Natural killer cell (primary cell): ENCODE data around the gene MRPL3. TPM values are rescaled to one million over a fixed set of nuclear protein-coding genes. Genes with fewer than 3 reads are reported as not detected.

Experiments used
- ATAC-seq, 3 donors: fragments of 150-1000 bp in 2 of 3; fragments of 200-7000 bp in 1 of 3; cut with Tn5 transposase; 1 replicate in 1 of 3; 2 replicates in 2 of 3; pipeline ENCODE4 v1.10.0; 2021; ENCODE audit warnings: mild to moderate bottlenecking in 2 of 3, moderate library complexity in 2 of 3
- DNase-seq, 2 donors: peaks; one replicate each; pipeline versions ENCODE4 v3.0.0 to v3.0.0-alpha.2; 2013 to 2021; ENCODE audit warnings: mixed read lengths in 1 of 2
- H3K27ac ChIP-seq: one replicate; pipeline ENCODE4 v1.5.1; 2013; ENCODE audit warnings: mild to moderate bottlenecking, low read length
- H3K27me3 ChIP-seq: one replicate; pipeline ENCODE4 v1.6.1; 2013; ENCODE audit warnings: low read length; ENCODE audit not compliant: control insufficient read depth, insufficient read depth
- H3K36me3 ChIP-seq: one replicate; pipeline ENCODE4 v1.6.1; 2013; ENCODE audit warnings: low read length; ENCODE audit not compliant: control insufficient read depth, insufficient read depth
- H3K4me1 ChIP-seq: one replicate; pipeline ENCODE4 v1.6.1; 2013; ENCODE audit warnings: low read length; ENCODE audit not compliant: control insufficient read depth, insufficient read depth
- H3K4me3 ChIP-seq: one replicate; pipeline ENCODE4 v1.5.1; 2013; ENCODE audit warnings: low read length
- H3K9me3 ChIP-seq: one replicate; pipeline ENCODE4 v1.6.1; 2013; ENCODE audit warnings: low read length; ENCODE audit not compliant: control insufficient read depth, insufficient read depth
- H3K27ac Mint-ChIP-seq, 2 donors: one replicate each; pipeline ENCODE4 v1.8.0; 2022; ENCODE audit warnings: mild to moderate bottlenecking in 2 of 2, mixed read lengths in 2 of 2, moderate library complexity in 1 of 2
- H3K27me3 Mint-ChIP-seq, 2 donors: one replicate each; pipeline ENCODE4 v1.8.0; 2022; ENCODE audit warnings: low read depth in 2 of 2, mixed read lengths in 2 of 2
- H3K36me3 Mint-ChIP-seq: one replicate; pipeline ENCODE4 v1.8.0; 2022; ENCODE audit warnings: mixed read lengths
- H3K4me1 Mint-ChIP-seq, 2 donors: one replicate each; pipeline ENCODE4 v1.8.0; 2022; ENCODE audit warnings: mixed read lengths in 2 of 2
- H3K4me3 Mint-ChIP-seq: one replicate; pipeline ENCODE4 v1.8.0; 2022; ENCODE audit warnings: mild to moderate bottlenecking, moderate library complexity, mixed read lengths
- H3K9me3 Mint-ChIP-seq, 2 donors: one replicate each; pipeline ENCODE4 v1.8.0; 2022; ENCODE audit warnings: mixed read lengths in 2 of 2
- WGBS: methylation state at CpG from one replicate; pipeline ENCODE4 v1.1.7; 2013; ENCODE audit warnings: missing lambda C conversion rate; ENCODE audit not compliant: insufficient coverage; 5-methylcytosine and 5-hydroxymethylcytosine counted together
- intact Hi-C: fragments of 100-400 bp; cut with micrococcal nuclease; formaldehyde crosslinking; loops from one replicate; pipeline ENCODE4 v1.14.2; 2022
- total RNA-seq, 4 donors: library from RNA; stranded (reverse); fragments of 120-200 nt in 1 of 4; gene quantifications; one replicate each; pipeline versions ENCODE4 v1.2.3 to v1.2.4, GENCODE V29; 2013 to 2022
- TF ChIP-seq, protein P1 (sequence below): fragments of 200-600 bp; IDR thresholded peaks from one replicate; pipeline ENCODE4 v1.8.0; 2022; ENCODE audit warnings: antibody characterized with exemption

The MRPL3 gene
- total RNA-seq, 3 donors from 2014 or later (not counting 1 experiment from before 2014, with no cell fraction given), result 25.9 to 42.2 (median 29.7) TPM

DNA sequence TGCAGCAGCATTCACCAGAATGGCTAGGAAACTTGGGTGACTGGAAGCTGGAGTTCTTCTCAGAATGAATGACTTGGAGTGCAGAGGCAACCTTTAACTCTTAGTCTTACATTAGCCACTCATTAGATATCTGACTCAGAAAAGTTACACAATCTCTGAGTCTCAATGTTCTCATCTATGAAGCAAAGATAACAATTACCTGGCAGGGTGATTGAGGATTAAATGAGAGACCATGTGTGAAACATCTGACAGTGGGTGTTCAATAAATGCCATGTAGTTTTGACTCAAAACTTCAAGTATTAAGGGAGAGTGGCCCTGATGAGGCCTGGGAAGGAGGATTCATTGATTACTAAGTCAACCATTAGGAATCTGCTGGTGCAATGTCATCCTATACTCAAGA lies 48.3 kb downstream of the MRPL3 start:
- Histone ChIP-seq H3K27me3 (no peaks in the 10 kb centered on the region), H3K4me3 (no peak overlapping the region), H3K4me1 (no peaks in the 10 kb centered on the region), H3K36me3 (no peaks in the 10 kb centered on the region), H3K9me3 (no peaks in the 10 kb centered on the region), H3K27ac (no peak overlapping the region)
- DNase-seq (no peak), ATAC-seq (no peak)
- no peaks in the 10 kb centered on the region for H3K36me3 Mint-ChIP-seq
- H3K4me3 Mint-ChIP-seq, result no peak overlapping the region
- TF ChIP-seq, protein P1, sequence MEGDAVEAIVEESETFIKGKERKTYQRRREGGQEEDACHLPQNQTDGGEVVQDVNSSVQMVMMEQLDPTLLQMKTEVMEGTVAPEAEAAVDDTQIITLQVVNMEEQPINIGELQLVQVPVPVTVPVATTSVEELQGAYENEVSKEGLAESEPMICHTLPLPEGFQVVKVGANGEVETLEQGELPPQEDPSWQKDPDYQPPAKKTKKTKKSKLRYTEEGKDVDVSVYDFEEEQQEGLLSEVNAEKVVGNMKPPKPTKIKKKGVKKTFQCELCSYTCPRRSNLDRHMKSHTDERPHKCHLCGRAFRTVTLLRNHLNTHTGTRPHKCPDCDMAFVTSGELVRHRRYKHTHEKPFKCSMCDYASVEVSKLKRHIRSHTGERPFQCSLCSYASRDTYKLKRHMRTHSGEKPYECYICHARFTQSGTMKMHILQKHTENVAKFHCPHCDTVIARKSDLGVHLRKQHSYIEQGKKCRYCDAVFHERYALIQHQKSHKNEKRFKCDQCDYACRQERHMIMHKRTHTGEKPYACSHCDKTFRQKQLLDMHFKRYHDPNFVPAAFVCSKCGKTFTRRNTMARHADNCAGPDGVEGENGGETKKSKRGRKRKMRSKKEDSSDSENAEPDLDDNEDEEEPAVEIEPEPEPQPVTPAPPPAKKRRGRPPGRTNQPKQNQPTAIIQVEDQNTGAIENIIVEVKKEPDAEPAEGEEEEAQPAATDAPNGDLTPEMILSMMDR, result no peak
- intact Hi-C loops, result no loop called here
- no peak overlapping the region for H3K27ac Mint-ChIP-seq
- H3K4me1 Mint-ChIP-seq, result no peaks in the 10 kb centered on the region
- H3K9me3 Mint-ChIP-seq, result no peaks in the 10 kb centered on the region
- peaks cover 0 to 11% of the 10 kb centered on the region in 2 donors for H3K27me3 Mint-ChIP-seq

DNA sequence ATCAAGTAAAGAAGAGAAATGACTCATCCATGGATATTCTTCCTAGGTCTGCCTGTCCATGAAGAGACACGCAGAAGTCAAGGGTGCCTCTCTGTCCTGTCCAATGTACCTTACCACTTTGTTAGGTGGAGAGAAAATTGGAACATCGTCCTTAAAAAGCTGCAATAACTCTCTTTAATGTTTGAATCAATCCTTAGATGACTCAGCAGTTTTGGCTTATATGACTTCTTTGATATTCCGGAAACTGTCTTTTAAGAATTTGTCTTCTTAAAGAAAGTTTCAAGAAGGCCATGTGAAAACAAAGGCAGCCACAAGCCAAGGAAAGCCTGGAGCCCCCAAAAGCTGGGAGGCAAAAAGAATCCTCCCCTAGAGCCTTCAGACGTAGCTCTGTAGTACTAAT lies 49.2 kb downstream of the MRPL3 start:
- H3K4me1 ChIP-seq, result no peaks in the 10 kb centered on the region
- Mint-ChIP-seq H3K4me3 (no peak overlapping the region), H3K4me1 (no peaks in the 10 kb centered on the region), H3K27me3 (peaks cover 3 to 11% of the 10 kb centered on the region in 2 donors), H3K27ac (no peak overlapping the region), H3K36me3 (no peaks in the 10 kb centered on the region), H3K9me3 (no peaks in the 10 kb centered on the region)
- H3K27me3 ChIP-seq, result no peaks in the 10 kb centered on the region
- no peaks in the 10 kb centered on the region for H3K9me3 ChIP-seq
- DNase-seq (no peak), ATAC-seq (no peak)
- TF ChIP-seq, protein P1, result no peak
- H3K27ac ChIP-seq, result no peak overlapping the region
- intact Hi-C loops, result no loop called here
- no peak overlapping the region for H3K4me3 ChIP-seq
- 98% methylated on average over 4 of the region's 4 CpGs for WGBS
- H3K36me3 ChIP-seq, result no peaks in the 10 kb centered on the region

DNA sequence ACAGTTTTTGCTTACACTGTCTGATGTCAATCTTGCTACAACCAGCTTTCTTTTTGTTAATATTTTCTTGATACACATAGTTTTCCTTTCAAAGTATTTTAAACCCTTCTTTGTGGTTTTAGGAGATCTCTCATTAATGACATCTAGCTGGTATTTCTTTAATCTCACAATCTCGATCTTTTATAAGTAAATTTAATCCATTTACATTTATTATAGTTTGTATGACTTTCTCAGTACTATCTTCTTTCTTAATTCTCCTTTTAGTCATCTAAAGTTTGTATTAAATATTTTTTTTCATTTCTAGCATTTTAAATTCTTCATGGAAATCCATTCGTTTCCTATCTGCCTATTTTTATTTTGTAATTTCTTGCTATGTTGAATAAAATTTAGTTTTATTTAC lies 55.4 kb downstream of the MRPL3 start:
- ATAC-seq, result no peak
- DNase-seq, result no peak
- H3K27me3 Mint-ChIP-seq, result peaks cover 3 to 11% of the 10 kb centered on the region in 2 donors
- no peak overlapping the region for H3K27ac Mint-ChIP-seq
- intact Hi-C loops, result no loop called here
- no CpG with 5 or more reads among the region's 2 CpGs for WGBS
- no peaks in the 10 kb centered on the region for H3K27me3 ChIP-seq
- H3K36me3 ChIP-seq, result no peaks in the 10 kb centered on the region
- H3K36me3 Mint-ChIP-seq, result no peaks in the 10 kb centered on the region
- TF ChIP-seq, protein P1, result no peak
- H3K9me3 ChIP-seq, result peaks cover 4% of the 10 kb centered on the region
- peaks cover 0 to 3% of the 10 kb centered on the region in 2 donors for H3K9me3 Mint-ChIP-seq
- no peaks in the 10 kb centered on the region for H3K4me1 Mint-ChIP-seq
- H3K4me3 ChIP-seq, result no peak overlapping the region
- no peak overlapping the region for H3K4me3 Mint-ChIP-seq
- H3K4me1 ChIP-seq, result no peaks in the 10 kb centered on the region
- no peak overlapping the region for H3K27ac ChIP-seq

DNA sequence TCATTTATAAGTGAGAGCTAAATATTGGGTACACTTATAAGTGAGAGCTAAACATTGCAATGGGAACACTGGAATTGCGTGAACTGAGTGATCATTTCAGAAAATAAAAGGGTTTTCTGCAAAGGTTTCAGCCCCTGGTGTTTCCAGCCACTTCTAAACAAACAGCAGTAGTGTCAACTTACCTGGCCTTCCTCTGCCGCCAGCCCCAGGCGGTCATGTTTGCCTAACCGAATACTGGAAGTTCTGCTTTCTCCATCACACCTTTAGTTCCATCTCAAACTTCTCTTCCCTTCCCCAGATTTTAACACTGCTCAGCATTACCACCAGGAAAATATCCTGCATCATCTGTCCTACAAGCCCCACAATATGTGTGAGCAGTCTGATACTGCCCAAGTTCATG lies 58.6 kb downstream of the MRPL3 start:
- Histone ChIP-seq H3K27ac (no peak overlapping the region), H3K4me3 (no peak overlapping the region), H3K27me3 (no peaks in the 10 kb centered on the region), H3K36me3 (no peaks in the 10 kb centered on the region), H3K4me1 (no peaks in the 10 kb centered on the region), H3K9me3 (peaks cover 4% of the 10 kb centered on the region)
- ATAC-seq (no peak), DNase-seq (no peak)
- no peaks in the 10 kb centered on the region for H3K4me1 Mint-ChIP-seq
- no peak overlapping the region for H3K4me3 Mint-ChIP-seq
- TF ChIP-seq, protein P1, result no peak
- intact Hi-C loops, result no loop called here
- H3K27me3 Mint-ChIP-seq, result peaks cover 2 to 14% of the 10 kb centered on the region in 2 donors
- no peaks in the 10 kb centered on the region for H3K36me3 Mint-ChIP-seq
- peaks cover 0 to 3% of the 10 kb centered on the region in 2 donors for H3K9me3 Mint-ChIP-seq
- WGBS, result 93% methylated on average over 4 of the region's 4 CpGs
- no peak overlapping the region for H3K27ac Mint-ChIP-seq
